Tibial nerve (tissue), 3 donors: ENCODE results near the gene TMEM143.

Source experiments
- POLR2A ChIP-seq, 2 donors: fragments of 450-650 bp; IDR thresholded peaks; one replicate each; pipeline ENCODE4 v1.6.1; 2017; ENCODE audit warnings: antibody characterized with exemption in 2 of 2, mild to moderate bottlenecking in 2 of 2, moderate library complexity in 2 of 2
- TF ChIP-seq, protein P1 (sequence below), 5 experiments: fragments of 200-600 bp in 3 of 5; fragments of 450-650 bp in 2 of 5; sonication (generic) in 3 of 5; IDR thresholded peaks; one replicate each; pipeline ENCODE4 v1.5.1; 2016 to 2019; ENCODE audit warnings: antibody characterized with exemption in 5 of 5, mild to moderate bottlenecking in 3 of 5, moderate library complexity in 2 of 5

DNA sequence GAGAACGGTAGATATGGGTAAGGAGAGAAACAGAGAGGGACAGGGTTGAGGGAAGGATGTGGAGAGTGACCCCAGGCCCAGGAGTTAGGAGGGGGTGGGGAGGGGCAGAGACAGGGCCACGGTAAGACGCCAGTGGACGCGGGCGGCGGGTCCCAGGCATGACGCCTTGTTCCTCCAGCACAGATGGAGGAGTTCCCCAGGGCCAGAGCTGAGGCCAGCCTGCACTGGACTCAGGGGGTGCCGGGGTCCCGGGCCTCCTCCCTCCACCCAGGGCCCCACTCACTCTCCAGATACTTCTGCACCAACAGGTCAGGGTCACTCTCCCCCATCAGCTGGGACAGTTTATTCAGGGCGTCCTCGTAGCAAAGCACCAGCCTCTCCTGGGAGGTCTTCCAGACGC is 60.4 kb downstream of the TMEM143 start:
- TF ChIP-seq, protein P1, sequence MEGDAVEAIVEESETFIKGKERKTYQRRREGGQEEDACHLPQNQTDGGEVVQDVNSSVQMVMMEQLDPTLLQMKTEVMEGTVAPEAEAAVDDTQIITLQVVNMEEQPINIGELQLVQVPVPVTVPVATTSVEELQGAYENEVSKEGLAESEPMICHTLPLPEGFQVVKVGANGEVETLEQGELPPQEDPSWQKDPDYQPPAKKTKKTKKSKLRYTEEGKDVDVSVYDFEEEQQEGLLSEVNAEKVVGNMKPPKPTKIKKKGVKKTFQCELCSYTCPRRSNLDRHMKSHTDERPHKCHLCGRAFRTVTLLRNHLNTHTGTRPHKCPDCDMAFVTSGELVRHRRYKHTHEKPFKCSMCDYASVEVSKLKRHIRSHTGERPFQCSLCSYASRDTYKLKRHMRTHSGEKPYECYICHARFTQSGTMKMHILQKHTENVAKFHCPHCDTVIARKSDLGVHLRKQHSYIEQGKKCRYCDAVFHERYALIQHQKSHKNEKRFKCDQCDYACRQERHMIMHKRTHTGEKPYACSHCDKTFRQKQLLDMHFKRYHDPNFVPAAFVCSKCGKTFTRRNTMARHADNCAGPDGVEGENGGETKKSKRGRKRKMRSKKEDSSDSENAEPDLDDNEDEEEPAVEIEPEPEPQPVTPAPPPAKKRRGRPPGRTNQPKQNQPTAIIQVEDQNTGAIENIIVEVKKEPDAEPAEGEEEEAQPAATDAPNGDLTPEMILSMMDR (IDR thresholded peaks at IDR 0.05) = no peak
- no peak for TF ChIP-seq POLR2A (IDR thresholded peaks at IDR 0.05)
